GM12891 (cell line): ENCODE data around the gene MEIKIN.

Experiments used
- POLR2A ChIP-seq: IDR thresholded peaks from 2 replicates; pipeline ENCODE4 v1.6.1; 2011; ENCODE audit warnings: low read depth, low read length, control low read depth
- TAF1 ChIP-seq: IDR thresholded peaks from 2 replicates; pipeline ENCODE4 v1.6.1; 2011; ENCODE audit warnings: low read depth, low read length, control low read depth

- TF ChIP-seq TAF1, result no peak
- no peak for TF ChIP-seq POLR2A
These were observed 31.7 kb upstream of the MEIKIN start for GRCh38 chr5:131977212-131977604.
